ENCODE data around the gene SLIT1. TPM values are rescaled to one million over a fixed set of nuclear protein-coding genes. Genes with fewer than 3 reads are reported as not detected.

Gene SLIT1
- total and polyA plus RNA-seq, 2 of the 8 experiments (the other 6 are each of a cell fraction or from before 2014, with no cell fraction given), result 0.70 to 0.88 TPM

- no peak for TF ChIP-seq SIN3A (conservative IDR thresholded peaks at IDR 0.05 in 1 of 2, IDR thresholded peaks at IDR 0.05 in 1 of 2; ENCODE audit: low read depth in 1 of 2, low read length in 2 of 2)
- no peak for TF ChIP-seq ZNF274 (IDR thresholded peaks at IDR 0.05; ENCODE audit: borderline replicate concordance, extremely low read depth, low read length)
- TF ChIP-seq RNF2 (IDR thresholded peaks at IDR 0.05; ENCODE audit: borderline replicate concordance, low read depth, low read length, missing control alignments, poor library complexity, severe bottlenecking), result no peak
- TF ChIP-seq JUN (IDR thresholded peaks at IDR 0.05; ENCODE audit: low read depth, low read length), result no peak
- no peak for TF ChIP-seq FOSL1 (IDR thresholded peaks at IDR 0.05; ENCODE audit: insufficient read depth, low read depth, low read length)
- no peak for TF ChIP-seq BCL11A (IDR thresholded peaks at IDR 0.05; ENCODE audit: low read depth in 2 of 2, low read length in 2 of 2)
- no peak for TF ChIP-seq ASH2L (IDR thresholded peaks at IDR 0.05; ENCODE audit: low read length)
- TF ChIP-seq BACH1 (IDR thresholded peaks at IDR 0.05; ENCODE audit: low read length), result no peak
- TF ChIP-seq CEBPB (IDR thresholded peaks at IDR 0.05; ENCODE audit: low read depth, low read length), result no peak
Measured at GRCh38 chr10:97103316-97104080, 82.3 kb downstream of the SLIT1 start (continued).

Data from H1 (cell line).